ENCODE results near the gene SELENOS. TPM values are rescaled to one million over a fixed set of nuclear protein-coding genes. Genes with fewer than 3 reads are reported as not detected.

The SELENOS gene
- total RNA-seq, 1 donor from 2014 or later = 49.1 TPM

Other genes with a start within 250 kb of the SELENOS start
- gene CHSY1, start 25.4 kb downstream of the SELENOS start, total RNA-seq = 47.0 TPM
- gene SNRPA1, start 17.8 kb upstream of the SELENOS start, total RNA-seq = 71.6 TPM
- gene PCSK6, start 212.2 kb upstream of the SELENOS start, total RNA-seq = 14.5 TPM